AG04450 (cell line): Measurements from ENCODE around the gene JHY. TPM values are rescaled to one million over a fixed set of nuclear protein-coding genes. Genes with fewer than 3 reads are reported as not detected.

Source experiments
- CTCF ChIA-PET: fragments of 300-600, 350-600 bp; formaldehyde crosslinking; extraction: SDS; loops from one replicate; lab custom pipeline; 2022; ENCODE audit warnings: antibody characterized with exemption, inconsistent platforms; lab: Charles Lee
- POLR2A ChIA-PET: fragments of 350-600 bp; formaldehyde crosslinking; extraction: SDS; loops from one replicate; lab custom pipeline; 2021; ENCODE audit warnings: antibody characterized with exemption, inconsistent platforms; lab: Yijun Ruan, JAX
- DNase-seq: peaks from one replicate; pipeline ENCODE4 v3.0.0-alpha.2; 2011; ENCODE audit warnings: low read depth, low spot score
- H3K27ac ChIP-seq: one replicate; pipeline ENCODE4 v1.5.1; 2012; ENCODE audit warnings: low read depth, low read length, control low read depth
- H3K27me3 ChIP-seq: one replicate; pipeline ENCODE4 v1.6.0; 2012; ENCODE audit warnings: low read length; ENCODE audit not compliant: control insufficient read depth, insufficient read depth
- H3K4me3 ChIP-seq: 2 replicates; pipeline ENCODE4 v1.5.1; 2011; ENCODE audit warnings: mild to moderate bottlenecking, low read depth, low read length, control low read depth
- H3K9me3 ChIP-seq: 2 replicates; pipeline ENCODE4 v1.5.1; 2012; ENCODE audit warnings: low read length; ENCODE audit not compliant: control insufficient read depth, insufficient read depth
- CTCF ChIP-seq: IDR thresholded peaks from 2 replicates; pipeline ENCODE4 v1.5.1; 2011; ENCODE audit warnings: low read depth, low read length, control low read depth, inconsistent platforms
- polyA plus RNA-seq: library from polyadenylated mRNA; depleted of rRNA; stranded (reverse); fragments of >200 nt; gene quantifications from 2 replicates; pipeline ENCODE4 v1.2.3, GENCODE V29; 2011

The JHY gene
- polyA plus RNA-seq, 1 experiment = 1.4 TPM

GRCh38 chr11:122976734-122977469 lies 94.3 kb downstream of the JHY start:
- no peak overlapping the region for H3K4me3 ChIP-seq
- H3K27me3 ChIP-seq = peaks cover 74% of the 10 kb centered on the region
- POLR2A ChIA-PET = no interaction called here
- CTCF ChIA-PET = no interaction called here
- TF ChIP-seq CTCF = no peak
- H3K27ac ChIP-seq = no peak overlapping the region
- DNase-seq = no peak
- H3K9me3 ChIP-seq = peaks cover 3% of the 10 kb centered on the region; the same call in 1 of the 2 replicates

- POLR2A ChIA-PET = no interaction called here
- H3K9me3 ChIP-seq = peaks cover 3% of the 10 kb centered on the region; the same call in 1 of the 2 replicates
- DNase-seq = no peak
- no peak overlapping the region for H3K27ac ChIP-seq
- CTCF ChIA-PET = interaction anchor here (0.7 kb wide), 1 partner anchor 114 kb away, joined by 4 read pairs; no protein-coding TSS in a partner anchor
- no peak overlapping the region for H3K4me3 ChIP-seq
- H3K27me3 ChIP-seq = peaks cover 82% of the 10 kb centered on the region
- TF ChIP-seq CTCF = no peak
Measured at GRCh38 chr11:122977470-122978298, 95.1 kb downstream of the JHY start.

- DNase-seq = no peak
- ChIA-PET POLR2A (no interaction called here), CTCF (interaction anchor here (0.7 kb wide), 1 partner anchor 115 kb away, joined by 4 read pairs; no protein-coding TSS in a partner anchor)
- TF ChIP-seq CTCF = no peak
- no peak overlapping the region for H3K27ac ChIP-seq
- H3K4me3 ChIP-seq = no peak overlapping the region
- peaks cover 85% of the 10 kb centered on the region for H3K27me3 ChIP-seq
- H3K9me3 ChIP-seq = peaks cover 3% of the 10 kb centered on the region; the same call in 1 of the 2 replicates
Measured at GRCh38 chr11:122978299-122978620, 95.7 kb downstream of the JHY start.

- H3K27me3 ChIP-seq = peaks cover 94% of the 10 kb centered on the region
- CTCF ChIA-PET = no interaction called here
Measured at GRCh38 chr11:122979103-122979814, 96.7 kb downstream of the JHY start.

More at GRCh38 chr11:122979103-122979814, 96.7 kb downstream of the JHY start:
- Histone ChIP-seq H3K27ac (no peak overlapping the region), H3K4me3 (no peak overlapping the region), H3K9me3 (peaks cover 5% of the 10 kb centered on the region; the same call in 1 of the 2 replicates)
- no peak for DNase-seq
- POLR2A ChIA-PET = no interaction called here
- TF ChIP-seq CTCF = no peak
